HCT116 (cell line): ENCODE results near the gene TST. TPM values are rescaled to one million over a fixed set of nuclear protein-coding genes. Genes with fewer than 3 reads are reported as not detected.

Experiments
- ATAC-seq: fragments of 200-7000 bp; cut with Tn5 transposase; 2 replicates; pipeline ENCODE4 v1.9.1; 2020; ENCODE audit warnings: mild to moderate bottlenecking, moderate library complexity
- BruUV-seq: library from RNA; stranded (reverse); fragments of 400-500 nt; replicated peaks from 2 replicates; lab custom pipeline; 2021; lab: Mats Ljungman, UMichigan
- CTCF ChIA-PET: fragments of 300-600 bp; sonication (Branson Sonifier 250); formaldehyde crosslinking; loops from one replicate; lab custom pipeline; 2021; ENCODE audit warnings: antibody characterized with exemption; lab: Charles Lee
- POLR2A ChIA-PET: fragments of 300-600, 350-600 bp; sonication (Branson Sonifier 250); formaldehyde crosslinking; loops from one replicate; lab custom pipeline; 2021; ENCODE audit warnings: antibody characterized with exemption; lab: Charles Lee
- RAD21 ChIA-PET, 2 experiments: fragments of 300-600 bp; sonication (Branson Sonifier 250); formaldehyde crosslinking; loops; one replicate each; lab custom pipeline; 2023; ENCODE audit warnings: low total read pairs in 2 of 2; ENCODE audit not compliant: uncharacterized antibody in 2 of 2, unreplicated experiment in 2 of 2, low non-redundant PET in 1 of 2; lab: Charles Lee
- DNase-seq: peaks from one replicate; pipeline ENCODE4 v3.0.0-alpha.2; 2010; ENCODE audit warnings: low read depth, low spot score
- H2AFZ ChIP-seq: fragments of 200-600 bp; shearing (Covaris generic), sonication (generic); 2 replicates; pipeline ENCODE4 v1.6.1; 2017; ENCODE audit warnings: low read depth, mixed run types, mixed read lengths, antibody characterized with exemption, low read length; ENCODE audit not compliant: poor library complexity, severe bottlenecking
- H3K27ac ChIP-seq: 2 replicates; pipeline ENCODE4 v1.5.1; 2012; ENCODE audit warnings: low read depth, low read length
- H3K27me3 ChIP-seq: fragments of 200-600 bp; sonication (generic); 2 replicates; pipeline ENCODE4 v1.6.1; 2016; ENCODE audit warnings: mixed run types, low read length, mixed read lengths; ENCODE audit not compliant: insufficient read depth
- H3K36me3 ChIP-seq, 2 experiments: fragments of 200-500 bp in 1 of 2; fragments of 200-600 bp in 1 of 2; sonication (Bioruptor generic) in 1 of 2; sonication (generic) in 1 of 2; 2 replicates each; pipeline versions ENCODE4 v1.5.1 to v1.6.1; 2014 to 2016; ENCODE audit warnings: low read length in 2 of 2, inconsistent platforms in 1 of 2, mixed read lengths in 1 of 2, mixed run types in 1 of 2; ENCODE audit not compliant: insufficient read depth in 2 of 2, control insufficient read depth in 1 of 2
- H3K4me1 ChIP-seq, 2 experiments: fragments of 200-600 bp in 1 of 2; sonication (generic) in 1 of 2; 2 replicates each; pipeline versions ENCODE4 v1.5.1 to v1.6.1; 2012 to 2017; ENCODE audit warnings: low read length in 2 of 2, inconsistent platforms in 1 of 2, mild to moderate bottlenecking in 1 of 2, mixed read lengths in 1 of 2, mixed run types in 1 of 2, moderate library complexity in 1 of 2; ENCODE audit not compliant: insufficient read depth in 2 of 2, control insufficient read depth in 1 of 2
- H3K4me2 ChIP-seq: fragments of 200-600 bp; sonication (generic); 2 replicates; pipeline ENCODE4 v1.6.1; 2017; ENCODE audit warnings: mixed run types, low read length, mixed read lengths
- H3K4me3 ChIP-seq, 2 experiments: fragments of 200-600 bp in 1 of 2; sonication (generic) in 1 of 2; replicated peaks in 1 of 2; 2 replicates each; pipeline ENCODE4 v1.5.1; 2011 to 2016; ENCODE audit warnings: low read length in 2 of 2, control low read depth in 1 of 2, low read depth in 1 of 2, mild to moderate bottlenecking in 1 of 2, mixed read lengths in 1 of 2, mixed run types in 1 of 2
- H3K79me2 ChIP-seq: fragments of 200-600 bp; sonication (generic); 2 replicates; pipeline ENCODE4 v1.6.1; 2017; ENCODE audit warnings: mild to moderate bottlenecking, mixed run types, low read length, moderate library complexity, mixed read lengths; ENCODE audit not compliant: insufficient read depth
- H3K9ac ChIP-seq: fragments of 200-600 bp; sonication (generic); 2 replicates; pipeline ENCODE4 v1.6.1; 2016; ENCODE audit warnings: low read length, mixed read lengths
- H3K9me2 ChIP-seq: fragments of 200-600 bp; sonication (generic), shearing (Covaris generic); 2 replicates; pipeline ENCODE4 v1.6.1; 2017; ENCODE audit warnings: mixed run types, mild to moderate bottlenecking, moderate library complexity; ENCODE audit not compliant: insufficient read depth
- H3K9me3 ChIP-seq, 2 experiments: fragments of 200-500 bp in 1 of 2; fragments of 200-600 bp in 1 of 2; sonication (Bioruptor generic) in 1 of 2; sonication (generic) in 1 of 2; 2 replicates each; pipeline ENCODE4 v1.6.1; 2014 to 2017; ENCODE audit warnings: low read length in 2 of 2, mixed read lengths in 2 of 2, inconsistent platforms in 1 of 2, low read depth in 1 of 2, mild to moderate bottlenecking in 1 of 2, mixed run types in 1 of 2, moderate library complexity in 1 of 2; ENCODE audit not compliant: control insufficient read depth in 1 of 2, insufficient read depth in 1 of 2
- H4K20me1 ChIP-seq: fragments of 200-600 bp; sonication (generic), shearing (Covaris generic); 2 replicates; pipeline ENCODE4 v1.6.1; 2017; ENCODE audit warnings: mixed run types, mild to moderate bottlenecking, moderate library complexity; ENCODE audit not compliant: insufficient read depth
- CBX3 ChIP-seq: IDR thresholded peaks from 2 replicates; pipeline ENCODE4 v1.6.1; 2012; ENCODE audit warnings: low read depth
- CTCF ChIP-seq, 3 experiments: fragments of 200-600 bp in 1 of 3; sonication (generic) in 1 of 3; IDR thresholded peaks in 2 of 3; conservative IDR thresholded peaks in 1 of 3; 2 replicates each; pipeline ENCODE4 v1.5.1; 2012 to 2017; ENCODE audit warnings: low read depth in 2 of 3, low read length in 2 of 3, antibody characterized with exemption in 1 of 3, borderline replicate concordance in 1 of 3, control low read depth in 1 of 3, mild to moderate bottlenecking in 1 of 3, mixed read lengths in 1 of 3, mixed run types in 1 of 3, moderate library complexity in 1 of 3; ENCODE audit not compliant: insufficient read depth in 1 of 3
- POLR2AphosphoS5 ChIP-seq: IDR thresholded peaks from 2 replicates; pipeline ENCODE4 v1.6.1; 2011; ENCODE audit warnings: mild to moderate bottlenecking, low read depth, low read length, moderate library complexity
- RAD21 ChIP-seq: IDR thresholded peaks from 2 replicates; pipeline ENCODE4 v1.6.1; 2012; ENCODE audit warnings: low read depth, mild to moderate bottlenecking
- intact Hi-C: fragments of 100-400 bp; cut with micrococcal nuclease; formaldehyde crosslinking; loops from 2 replicates; pipeline ENCODE4 v1.10.0; 2022
- total RNA-seq: library from RNA; stranded (reverse); gene quantifications from one replicate; pipeline ENCODE4 v1.2.1, GENCODE V29; 2021; ENCODE audit not compliant: unreplicated experiment

Gene TST
- total RNA-seq, 1 experiment from 2014 or later: 32.1 TPM

- TF ChIP-seq POLR2AphosphoS5 (no peak; the same call in 1 of the 2 replicates), RAD21 (peak; percentile 28; the same call in 1 of the 2 replicates), CBX3 (no peak), CTCF (IDR thresholded peaks at IDR 0.05 in 2 of 3, conservative IDR thresholded peaks at IDR 0.05 in 1 of 3; ENCODE audit: borderline replicate concordance in 1 of 3, insufficient read depth in 1 of 3, low read depth in 2 of 3, low read length in 2 of 3) (peak in 2 of 3 experiments; percentile 35 to 45; a peak in 3 of 6 replicates)
- ATAC-seq (peak; percentile 78), DNase-seq (no peak)
- Histone ChIP-seq H3K36me3 (peaks cover 3 to 11% of the 10 kb centered on the region in 2 experiments), H3K9me2 (no peaks in the 10 kb centered on the region), H2AFZ (no peak overlapping the region), H3K27ac (no peak overlapping the region), H3K4me2 (no peak overlapping the region), H3K27me3 (no peaks in the 10 kb centered on the region), H3K9ac (no peak overlapping the region), H3K9me3 (no peaks in the 10 kb centered on the region), H4K20me1 (no peaks in the 10 kb centered on the region), H3K4me3 (no peak overlapping the region), H3K79me2 (no peaks in the 10 kb centered on the region), H3K4me1 (peaks cover 4 to 15% of the 10 kb centered on the region in 2 experiments; a peak in 3 of 4 replicates)
- POLR2A ChIA-PET: no interaction called here
- BruUV-seq: no TSS peak
- intact Hi-C loops: no loop called here
- CTCF ChIA-PET: interaction anchor here (0.8 to 6.4 kb wide), 4 partner anchors 9 to 20 kb away, joined by 3 to 33 read pairs (median 5); no protein-coding TSS in a partner anchor
- RAD21 ChIA-PET: interaction anchor here in 1 of 2 experiments (0.9 kb wide), 1 partner anchor 14 kb away, joined by 3 read pairs; no protein-coding TSS in a partner anchor
Measured at GRCh38 chr22:37030560-37031281, 11.5 kb upstream of the TST start.
